Adipocyte (in vitro differentiated cells): Measurements from ENCODE around the gene SF3B4.
A peak's percentile ranks its signal among the peaks of the same experiment; 100 is the strongest.
"Not testable (repeated sequence)": the region's sequence is repeated elsewhere in the genome, so short reads cannot be mapped to it uniquely, and the experiment has no call there.

ENCODE experiments used
- DNase-seq: peaks from one replicate; pipeline ENCODE4 v3.0.0-alpha.2; 2015; ENCODE audit warnings: low read depth
- H3K27me3 ChIP-seq: replicated peaks from 2 replicates; pipeline ENCODE4 v1.7.0; 2013; ENCODE audit warnings: mild to moderate bottlenecking, low read length, moderate library complexity; ENCODE audit not compliant: control insufficient read depth, insufficient read depth
- H3K36me3 ChIP-seq: 2 replicates; pipeline ENCODE4 v1.7.0; 2013; ENCODE audit warnings: low read length, mild to moderate bottlenecking, moderate library complexity; ENCODE audit not compliant: control insufficient read depth, insufficient read depth, severe bottlenecking
- H3K4me1 ChIP-seq: 2 replicates; pipeline ENCODE4 v1.7.0; 2013; ENCODE audit warnings: mild to moderate bottlenecking, low read length, moderate library complexity; ENCODE audit not compliant: control insufficient read depth, insufficient read depth
- H3K4me3 ChIP-seq: 2 replicates; pipeline ENCODE4 v1.7.0; 2013; ENCODE audit warnings: mild to moderate bottlenecking, low read length, moderate library complexity
- H3K9ac ChIP-seq: 2 replicates; pipeline ENCODE4 v1.7.0; 2013; ENCODE audit warnings: mild to moderate bottlenecking, low read length, moderate library complexity
- H3K9me3 ChIP-seq: 2 replicates; pipeline ENCODE4 v1.7.0; 2013; ENCODE audit warnings: mild to moderate bottlenecking, low read length, moderate library complexity; ENCODE audit not compliant: control insufficient read depth

SF3B4 gene

GRCh38 chr1:149949911-149950310, 22.3 kb upstream of the SF3B4 start:
- H3K36me3 ChIP-seq, result peaks cover 51% of the 10 kb centered on the region
- no peak for DNase-seq
- no peaks in the 10 kb centered on the region for H3K27me3 ChIP-seq
- H3K4me1 ChIP-seq, result no peaks in the 10 kb centered on the region
- no peaks in the 10 kb centered on the region for H3K9me3 ChIP-seq
- H3K9ac ChIP-seq, result no peak overlapping the region
- no peak overlapping the region for H3K4me3 ChIP-seq

- Histone ChIP-seq H3K9me3 (no peaks in the 10 kb centered on the region), H3K36me3 (peaks cover 61% of the 10 kb centered on the region), H3K4me3 (no peak overlapping the region), H3K27me3 (no peaks in the 10 kb centered on the region), H3K4me1 (peaks cover 10% of the 10 kb centered on the region), H3K9ac (no peak overlapping the region)
- no peak for DNase-seq
These were observed 17.6 kb upstream of the SF3B4 start for GRCh38 chr1:149945206-149945605.

- Histone ChIP-seq H3K4me3 (no peak overlapping the region), H3K36me3 (peaks cover 39% of the 10 kb centered on the region), H3K27me3 (no peaks in the 10 kb centered on the region), H3K4me1 (peaks cover 32% of the 10 kb centered on the region), H3K9me3 (no peaks in the 10 kb centered on the region), H3K9ac (peak overlapping the region; percentile 37)
- no peak for DNase-seq
These were observed 15.3 kb upstream of the SF3B4 start for GRCh38 chr1:149942885-149943284.

GRCh38 chr1:149942207-149942606, 14.6 kb upstream of the SF3B4 start:
- DNase-seq, result no peak
- peaks cover 33% of the 10 kb centered on the region for H3K36me3 ChIP-seq
- H3K4me3 ChIP-seq, result no peak overlapping the region
- peaks cover 38% of the 10 kb centered on the region for H3K4me1 ChIP-seq
- no peaks in the 10 kb centered on the region for H3K9me3 ChIP-seq
- peak overlapping the region; percentile 18 for H3K9ac ChIP-seq
- no peaks in the 10 kb centered on the region for H3K27me3 ChIP-seq

- no peaks in the 10 kb centered on the region for H3K27me3 ChIP-seq
- H3K36me3 ChIP-seq, result peaks cover 21% of the 10 kb centered on the region
- H3K9ac ChIP-seq, result peak overlapping the region; percentile 20
- H3K4me3 ChIP-seq, result no peak overlapping the region
- no peak for DNase-seq
- H3K9me3 ChIP-seq, result no peaks in the 10 kb centered on the region
- H3K4me1 ChIP-seq, result peaks cover 54% of the 10 kb centered on the region
These were observed 12.8 kb upstream of the SF3B4 start for GRCh38 chr1:149940427-149940826.

GRCh38 chr1:149938668-149939003, 11.0 kb upstream of the SF3B4 start:
- Histone ChIP-seq H3K9ac (peak overlapping the region; percentile 72), H3K4me1 (peaks cover 54% of the 10 kb centered on the region), H3K4me3 (peak overlapping the region; percentile 66)
- H3K36me3 ChIP-seq, H3K27me3 ChIP-seq, DNase-seq, H3K9me3 ChIP-seq: not testable (repeated sequence)

- Histone ChIP-seq H3K4me1 (peaks cover 54% of the 10 kb centered on the region), H3K36me3 (no peaks in the 10 kb centered on the region), H3K9me3 (no peaks in the 10 kb centered on the region), H3K9ac (peak overlapping the region; percentile 10), H3K27me3 (no peaks in the 10 kb centered on the region), H3K4me3 (no peak overlapping the region)
- peak; percentile 24 for DNase-seq
These were observed 10.2 kb upstream of the SF3B4 start for GRCh38 chr1:149937759-149938158.

- peak overlapping the region; percentile 86 for H3K9ac ChIP-seq
- no peaks in the 10 kb centered on the region for H3K9me3 ChIP-seq
- H3K36me3 ChIP-seq, result no peaks in the 10 kb centered on the region
- no peaks in the 10 kb centered on the region for H3K27me3 ChIP-seq
- peaks cover 48% of the 10 kb centered on the region for H3K4me1 ChIP-seq
- peak; percentile 50 for DNase-seq
- peak overlapping the region; percentile 89 for H3K4me3 ChIP-seq
These were observed 9.5 kb upstream of the SF3B4 start for GRCh38 chr1:149936992-149937705.

GRCh38 chr1:149936170-149936991, 8.8 kb upstream of the SF3B4 start, which contains the start of gene MTMR11:
MTMR11 (minus strand) TSS chr1:149936879; CDS start chr1:149936647, 232 bp downstream.
- no peaks in the 10 kb centered on the region for H3K27me3 ChIP-seq
- H3K36me3 ChIP-seq, result no peaks in the 10 kb centered on the region
- peak within 1 kb of the TSS; percentile 89 for H3K4me3 ChIP-seq
- H3K4me1 ChIP-seq, result peaks cover 45% of the 10 kb centered on the region
- peak within 1 kb of the TSS; percentile 86 for H3K9ac ChIP-seq
- peak; percentile 60 for DNase-seq
- no peaks in the 10 kb centered on the region for H3K9me3 ChIP-seq

GRCh38 chr1:149934356-149934755, 6.8 kb upstream of the SF3B4 start:
- H3K9me3 ChIP-seq, result no peaks in the 10 kb centered on the region
- no peaks in the 10 kb centered on the region for H3K36me3 ChIP-seq
- H3K4me1 ChIP-seq, result peaks cover 36% of the 10 kb centered on the region
- no peak for DNase-seq
- H3K4me3 ChIP-seq, result no peak overlapping the region
- no peaks in the 10 kb centered on the region for H3K27me3 ChIP-seq
- no peak overlapping the region for H3K9ac ChIP-seq

GRCh38 chr1:149933208-149933607, 5.6 kb upstream of the SF3B4 start:
- no peaks in the 10 kb centered on the region for H3K9me3 ChIP-seq
- DNase-seq, result no peak
- H3K4me3 ChIP-seq, result no peak overlapping the region
- no peaks in the 10 kb centered on the region for H3K27me3 ChIP-seq
- H3K9ac ChIP-seq, result no peak overlapping the region
- H3K36me3 ChIP-seq, result no peaks in the 10 kb centered on the region
- H3K4me1 ChIP-seq, result peaks cover 32% of the 10 kb centered on the region
